Kidney (tissue), 14 donors: ENCODE data around the gene ENTPD7. TPM values are rescaled to one million over a fixed set of nuclear protein-coding genes. Genes with fewer than 3 reads are reported as not detected.
A peak's percentile ranks its signal among the peaks of the same experiment; 100 is the strongest.

ENCODE experiments used
- DNase-seq, 5 donors: peaks; one replicate each; pipeline ENCODE4 v3.0.0-alpha.2; 2013 to 2020
- FAIRE-seq: peaks from 2 replicates; lab custom pipeline; 2012; peaks lifted over from hg19 to GRCh38; lab: Jason Lieb, UNC
- H3K27ac ChIP-seq, 2 donors: one replicate each; pipeline ENCODE4 v1.7.0; 2013; ENCODE audit warnings: low read depth in 2 of 2, low read length in 2 of 2, inconsistent platforms in 1 of 2
- H3K27me3 ChIP-seq: one replicate; pipeline ENCODE4 v1.7.1; 2013; ENCODE audit warnings: low read length, inconsistent platforms; ENCODE audit not compliant: control insufficient read depth, insufficient read depth
- H3K36me3 ChIP-seq, 3 donors: one replicate each; pipeline versions ENCODE4 v1.7.0 to v1.7.1; 2013; ENCODE audit warnings: low read length in 3 of 3, control low read depth in 1 of 3, inconsistent platforms in 1 of 3; ENCODE audit not compliant: insufficient read depth in 3 of 3, control insufficient read depth in 2 of 3
- H3K4me1 ChIP-seq, 3 donors: one replicate each; pipeline versions ENCODE4 v1.7.0 to v1.7.1; 2013; ENCODE audit warnings: low read length in 3 of 3, inconsistent platforms in 1 of 3, low read depth in 1 of 3; ENCODE audit not compliant: control insufficient read depth in 2 of 3, insufficient read depth in 2 of 3
- H3K4me3 ChIP-seq, 3 donors: one replicate each; pipeline versions ENCODE4 v1.7.0 to v1.8.1; 2013; ENCODE audit warnings: low read length in 3 of 3, control low read depth in 1 of 3, inconsistent platforms in 1 of 3
- H3K9ac ChIP-seq, 3 donors: one replicate each; pipeline versions ENCODE4 v1.7.0 to v1.7.1; 2013; ENCODE audit warnings: low read length in 3 of 3, control low read depth in 1 of 3, inconsistent platforms in 1 of 3
- H3K9me3 ChIP-seq, 3 donors: one replicate each; pipeline versions ENCODE4 v1.7.0 to v1.7.1; 2013; ENCODE audit warnings: low read length in 3 of 3, control low read depth in 1 of 3, inconsistent platforms in 1 of 3; ENCODE audit not compliant: control insufficient read depth in 2 of 3, insufficient read depth in 1 of 3
- intact Hi-C: fragments of 100-400 bp; cut with DNase I; formaldehyde crosslinking; loops from one replicate; pipeline ENCODE4 v1.11.1; 2022
- polyA plus RNA-seq: library from polyadenylated mRNA; stranded (reverse); fragments of 350-450 nt; fragmentation: Illumina TruSeq; extraction: RNeasy Lipid Tissue Mini Kit (QIAGEN cat#74804); gene quantifications from one replicate; pipeline ENCODE4 v1.2.3, GENCODE V29; 2014; ENCODE audit warnings: low read depth, low replicate concordance; ENCODE audit not compliant: insufficient read depth
- total RNA-seq: library from RNA; stranded (reverse); fragmentation: NEBNext Ultra II Directional; extraction: Animal tissue kit (Norgen Biotek cat#: 25700); gene quantifications from one replicate; pipeline ENCODE4 v1.2.1, GENCODE V29; 2021
- TF ChIP-seq, protein P1 (sequence below): IDR thresholded peaks from 3 replicates; pipeline ENCODE4 v1.5.1; 2012; ENCODE audit warnings: mild to moderate bottlenecking, moderate library complexity, borderline replicate concordance; ENCODE audit not compliant: insufficient read depth; ENCODE audit errors: extremely low read depth
- donor health status: control.
- donor health status: control.
- donor health status: control.
- donor health status: control.
- donor health status: control.
- donor health status: DM: yes; HTN: yes; CAD: no.
- donor health status: Normal renal cell carcinoma (clear cell type).

The ENTPD7 gene
- total and polyA plus RNA-seq, 2 donors from 2014 or later: 1.4 to 16.1 TPM

DNA sequence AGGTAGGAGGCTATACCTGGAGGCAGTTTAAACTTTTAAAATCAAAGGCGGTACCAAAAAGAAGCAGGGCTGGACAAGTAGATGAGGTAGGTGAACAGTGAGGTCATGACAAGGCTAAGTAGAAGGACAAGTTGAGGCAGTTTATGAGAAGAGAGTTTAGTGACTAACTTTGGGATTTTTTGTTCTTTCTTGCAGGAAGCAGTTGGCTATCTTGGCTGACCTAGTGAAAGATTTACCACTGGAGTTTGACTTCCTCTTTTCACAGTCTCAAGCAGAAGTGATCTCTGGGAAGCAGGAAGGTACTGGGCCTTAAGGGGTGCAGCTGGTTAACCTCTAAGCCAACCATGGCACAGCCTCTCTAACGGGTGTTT lies 26.3 kb downstream of the ENTPD7 start:
- intact Hi-C loops: no loop called here
- no peaks in the 10 kb centered on the region for H3K9me3 ChIP-seq
- TF ChIP-seq, protein P1, sequence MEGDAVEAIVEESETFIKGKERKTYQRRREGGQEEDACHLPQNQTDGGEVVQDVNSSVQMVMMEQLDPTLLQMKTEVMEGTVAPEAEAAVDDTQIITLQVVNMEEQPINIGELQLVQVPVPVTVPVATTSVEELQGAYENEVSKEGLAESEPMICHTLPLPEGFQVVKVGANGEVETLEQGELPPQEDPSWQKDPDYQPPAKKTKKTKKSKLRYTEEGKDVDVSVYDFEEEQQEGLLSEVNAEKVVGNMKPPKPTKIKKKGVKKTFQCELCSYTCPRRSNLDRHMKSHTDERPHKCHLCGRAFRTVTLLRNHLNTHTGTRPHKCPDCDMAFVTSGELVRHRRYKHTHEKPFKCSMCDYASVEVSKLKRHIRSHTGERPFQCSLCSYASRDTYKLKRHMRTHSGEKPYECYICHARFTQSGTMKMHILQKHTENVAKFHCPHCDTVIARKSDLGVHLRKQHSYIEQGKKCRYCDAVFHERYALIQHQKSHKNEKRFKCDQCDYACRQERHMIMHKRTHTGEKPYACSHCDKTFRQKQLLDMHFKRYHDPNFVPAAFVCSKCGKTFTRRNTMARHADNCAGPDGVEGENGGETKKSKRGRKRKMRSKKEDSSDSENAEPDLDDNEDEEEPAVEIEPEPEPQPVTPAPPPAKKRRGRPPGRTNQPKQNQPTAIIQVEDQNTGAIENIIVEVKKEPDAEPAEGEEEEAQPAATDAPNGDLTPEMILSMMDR: no peak
- H3K36me3 ChIP-seq: peaks cover 0 to 6% (median 0%) of the 10 kb centered on the region in 3 donors
- FAIRE-seq: no peak
- peak overlapping the region in 1 of 2 donors; percentile 5 for H3K27ac ChIP-seq
- H3K4me3 ChIP-seq: no peak overlapping the region
- peak in 1 of 5 donors; percentile 33 for DNase-seq
- H3K27me3 ChIP-seq: no peaks in the 10 kb centered on the region
- no peak overlapping the region for H3K9ac ChIP-seq
- peaks cover 0 to 7% (median 2%) of the 10 kb centered on the region in 3 donors for H3K4me1 ChIP-seq

DNA sequence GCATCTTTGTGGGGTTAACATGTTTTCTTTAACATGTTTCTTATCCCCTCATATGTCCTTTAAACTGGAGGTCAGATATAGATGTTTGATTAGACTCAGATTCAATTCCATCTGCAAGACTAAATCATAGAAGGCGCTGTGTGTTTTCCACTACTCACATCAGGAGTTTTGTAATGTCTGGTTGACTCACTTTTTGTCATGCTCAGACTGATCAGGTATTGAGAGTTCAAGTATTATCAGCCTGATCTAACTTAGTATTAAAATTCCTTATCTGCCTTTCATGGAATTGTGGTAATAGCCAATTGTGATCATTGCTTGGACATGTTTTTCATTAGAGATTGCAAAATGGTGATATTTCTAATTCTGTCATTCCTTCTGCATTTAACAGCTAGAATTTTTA lies 30.2 kb downstream of the ENTPD7 start:
- Histone ChIP-seq H3K4me3 (no peak overlapping the region), H3K27me3 (no peaks in the 10 kb centered on the region), H3K27ac (no peak overlapping the region), H3K4me1 (peaks cover 0 to 2% (median 0%) of the 10 kb centered on the region in 3 donors), H3K9ac (no peak overlapping the region), H3K9me3 (no peaks in the 10 kb centered on the region), H3K36me3 (peaks cover 4 to 18% (median 10%) of the 10 kb centered on the region in 3 donors)
- TF ChIP-seq, protein P1: no peak
- intact Hi-C loops: no loop called here
- no peak for DNase-seq
- FAIRE-seq: no peak

- FAIRE-seq (no peak), DNase-seq (no peak)
- Histone ChIP-seq H3K27me3 (no peaks in the 10 kb centered on the region), H3K36me3 (peaks cover 4 to 27% (median 24%) of the 10 kb centered on the region in 3 donors), H3K9ac (no peak overlapping the region), H3K4me1 (no peaks in the 10 kb centered on the region), H3K4me3 (no peak overlapping the region), H3K9me3 (no peaks in the 10 kb centered on the region), H3K27ac (no peak overlapping the region)
- TF ChIP-seq, protein P1: no peak
- intact Hi-C loops: no loop called here
Measured at GRCh38 chr10:99693933-99694583, 34.7 kb downstream of the ENTPD7 start.
